HUDEP-2 (cell line): ENCODE data around the gene AP3D1.
A peak's percentile ranks its signal among the peaks of the same experiment; 100 is the strongest.

Source experiments
- DNase-seq, 76 experiments: peaks; one replicate each; lab custom pipeline; 2025; ENCODE audit not compliant: unreplicated experiment in 76 of 76; lab: John Stamatoyannopoulos, UW

AP3D1 gene

DNA sequence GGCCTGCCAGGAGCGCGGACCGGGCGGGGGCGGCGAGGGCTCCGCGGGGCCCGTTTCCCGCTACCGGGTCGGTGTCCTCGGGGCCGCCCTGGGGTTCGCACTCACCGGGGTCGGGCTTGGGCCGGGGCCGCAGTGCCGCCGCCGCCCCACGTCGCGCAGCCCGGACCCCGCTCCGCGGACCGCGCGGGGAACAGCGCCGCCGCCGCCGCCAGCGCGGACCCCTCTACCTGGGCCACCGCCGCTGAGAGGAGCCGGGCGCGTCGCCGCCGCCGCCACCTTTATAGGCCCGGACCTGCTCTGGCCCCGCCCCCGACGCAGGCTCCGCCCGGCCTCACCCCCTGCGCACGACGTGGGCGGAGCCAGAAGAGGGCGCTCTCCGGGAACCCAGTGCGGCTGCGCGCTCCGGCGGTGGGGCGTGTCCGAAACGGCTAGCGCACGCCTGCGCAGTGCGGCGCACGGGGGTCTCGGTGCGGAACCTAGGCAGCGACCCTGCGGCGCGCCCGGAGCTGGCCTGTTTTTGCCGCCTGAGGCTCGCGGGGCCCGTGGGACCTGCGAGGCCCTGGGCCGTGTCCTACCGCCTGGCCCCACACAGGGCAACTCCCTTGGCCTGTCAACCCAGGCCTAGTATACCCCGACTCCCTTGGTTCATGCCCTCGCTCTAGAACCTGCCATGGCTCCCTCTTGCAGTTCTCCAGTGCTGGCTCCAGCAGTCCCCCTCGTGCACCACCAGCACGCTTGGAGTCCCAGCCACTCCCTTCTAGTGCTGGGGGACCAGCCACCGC, 100.2 kb downstream of the AP3D1 start, which contains the start of gene MKNK2:
Gene MKNK2 (minus strand): TSS at position 254 of the 782 bp plus-strand sequence. CDS start 393 bp downstream, outside the sequence.
- DNase-seq = peak in 69 of 76 experiments; percentile 44 to 99 (median 89)
